Esophagus squamous epithelium (tissue), 4 donors: ENCODE measurements around the gene DHRS3.

Source experiments
- POLR2A ChIP-seq, 4 donors: fragments of 450-650 bp; IDR thresholded peaks; one replicate each; pipeline ENCODE4 v1.6.1; 2017; ENCODE audit warnings: antibody characterized with exemption in 4 of 4, mild to moderate bottlenecking in 4 of 4, moderate library complexity in 3 of 4
- TF ChIP-seq, protein P1 (sequence below), 6 experiments: fragments of 450-650 bp in 4 of 6; fragments of 200-600 bp in 2 of 6; sonication (generic) in 2 of 6; IDR thresholded peaks; one replicate each; pipeline ENCODE4 v1.5.1; 2016 to 2019; ENCODE audit warnings: antibody characterized with exemption in 6 of 6, mild to moderate bottlenecking in 4 of 6, moderate library complexity in 4 of 6

DNA sequence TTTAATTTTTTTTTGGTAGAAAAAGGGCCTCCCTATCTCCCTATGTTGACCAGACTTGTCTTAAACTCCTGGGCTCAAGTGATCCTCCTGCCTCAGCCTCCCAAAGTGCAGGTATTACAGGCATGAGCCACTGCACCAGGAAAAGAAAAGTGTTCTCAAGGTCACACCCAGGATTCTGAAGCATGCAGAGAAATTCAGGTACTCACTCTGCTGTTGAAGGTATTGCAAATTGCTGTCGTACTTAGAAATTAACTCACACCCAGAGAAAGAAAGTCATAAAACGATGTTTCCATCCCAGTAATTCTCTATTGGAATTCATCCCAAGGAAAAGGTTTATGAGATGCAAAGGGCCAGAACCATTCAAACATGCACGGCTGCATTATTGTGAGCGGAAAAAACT is 73.7 kb downstream of the DHRS3 start:
- TF ChIP-seq, protein P1, sequence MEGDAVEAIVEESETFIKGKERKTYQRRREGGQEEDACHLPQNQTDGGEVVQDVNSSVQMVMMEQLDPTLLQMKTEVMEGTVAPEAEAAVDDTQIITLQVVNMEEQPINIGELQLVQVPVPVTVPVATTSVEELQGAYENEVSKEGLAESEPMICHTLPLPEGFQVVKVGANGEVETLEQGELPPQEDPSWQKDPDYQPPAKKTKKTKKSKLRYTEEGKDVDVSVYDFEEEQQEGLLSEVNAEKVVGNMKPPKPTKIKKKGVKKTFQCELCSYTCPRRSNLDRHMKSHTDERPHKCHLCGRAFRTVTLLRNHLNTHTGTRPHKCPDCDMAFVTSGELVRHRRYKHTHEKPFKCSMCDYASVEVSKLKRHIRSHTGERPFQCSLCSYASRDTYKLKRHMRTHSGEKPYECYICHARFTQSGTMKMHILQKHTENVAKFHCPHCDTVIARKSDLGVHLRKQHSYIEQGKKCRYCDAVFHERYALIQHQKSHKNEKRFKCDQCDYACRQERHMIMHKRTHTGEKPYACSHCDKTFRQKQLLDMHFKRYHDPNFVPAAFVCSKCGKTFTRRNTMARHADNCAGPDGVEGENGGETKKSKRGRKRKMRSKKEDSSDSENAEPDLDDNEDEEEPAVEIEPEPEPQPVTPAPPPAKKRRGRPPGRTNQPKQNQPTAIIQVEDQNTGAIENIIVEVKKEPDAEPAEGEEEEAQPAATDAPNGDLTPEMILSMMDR (IDR thresholded peaks at IDR 0.05), result no peak
- no peak for TF ChIP-seq POLR2A (IDR thresholded peaks at IDR 0.05)
